Keratinocyte (primary cell): ENCODE results near the gene MYH6. TPM values are rescaled to one million over a fixed set of nuclear protein-coding genes. Genes with fewer than 3 reads are reported as not detected.
A peak's percentile ranks its signal among the peaks of the same experiment; 100 is the strongest.

ENCODE experiments used
- DNase-seq: peaks from one replicate; pipeline ENCODE4 v3.0.0-alpha.2; 2011; ENCODE audit warnings: low read depth, missing footprints, low spot score
- FAIRE-seq: peaks from 2 replicates; lab custom pipeline; 2011; peaks lifted over from hg19 to GRCh38; lab: Jason Lieb, UNC
- H2AFZ ChIP-seq: 2 replicates; pipeline ENCODE4 v1.6.0; 2012; ENCODE audit warnings: low read length, control low read depth, inconsistent platforms; ENCODE audit not compliant: control insufficient read depth
- H3K27ac ChIP-seq: 2 replicates; pipeline ENCODE4 v1.5.1; 2011; ENCODE audit warnings: low read length; ENCODE audit not compliant: control insufficient read depth, insufficient read depth
- H3K27me3 ChIP-seq: 3 replicates; pipeline ENCODE4 v1.6.0; 2011; ENCODE audit warnings: low read length; ENCODE audit not compliant: control insufficient read depth, insufficient read depth; ENCODE audit errors: extremely low read depth
- H3K36me3 ChIP-seq, 2 experiments: 2 replicates in 1 of 2; 3 replicates in 1 of 2; pipeline ENCODE4 v1.5.1; 2011; ENCODE audit warnings: low read length in 2 of 2, mild to moderate bottlenecking in 1 of 2; ENCODE audit not compliant: control insufficient read depth in 2 of 2, insufficient read depth in 2 of 2; ENCODE audit errors: extremely low read depth in 1 of 2
- H3K4me1 ChIP-seq: 3 replicates; pipeline ENCODE4 v1.5.1; 2011; ENCODE audit warnings: low read length; ENCODE audit not compliant: control insufficient read depth, insufficient read depth; ENCODE audit errors: extremely low read depth
- H3K4me2 ChIP-seq: 3 replicates; pipeline ENCODE4 v1.6.0; 2011; ENCODE audit warnings: low read depth, low read length; ENCODE audit not compliant: control insufficient read depth, insufficient read depth; ENCODE audit errors: extremely low read depth
- H3K4me3 ChIP-seq, 3 experiments: fragments of 200-600 bp in 1 of 3; sonication (generic) in 1 of 3; 2 replicates in 2 of 3; 3 replicates in 1 of 3; pipeline ENCODE4 v1.5.1; 2011 to 2016; ENCODE audit warnings: low read length in 3 of 3, mild to moderate bottlenecking in 3 of 3, control low read depth in 2 of 3, inconsistent platforms in 1 of 3, low read depth in 1 of 3, mixed read lengths in 1 of 3, mixed run types in 1 of 3, moderate library complexity in 1 of 3; ENCODE audit not compliant: control insufficient read depth in 2 of 3, insufficient read depth in 2 of 3; ENCODE audit errors: extremely low read depth in 1 of 3
- H3K79me2 ChIP-seq: 2 replicates; pipeline ENCODE4 v1.6.0; 2012; ENCODE audit warnings: low read length; ENCODE audit not compliant: control insufficient read depth, insufficient read depth
- H3K9ac ChIP-seq: 3 replicates; pipeline ENCODE4 v1.6.0; 2011; ENCODE audit warnings: low read length; ENCODE audit not compliant: control insufficient read depth, insufficient read depth; ENCODE audit errors: extremely low read depth
- H3K9me1 ChIP-seq: 3 replicates; pipeline ENCODE4 v1.6.0; 2011; ENCODE audit warnings: low read length; ENCODE audit not compliant: control insufficient read depth, insufficient read depth; ENCODE audit errors: extremely low read depth
- H3K9me3 ChIP-seq: 2 replicates; pipeline ENCODE4 v1.5.1; 2012; ENCODE audit warnings: low read depth, low read length; ENCODE audit not compliant: control insufficient read depth
- H4K20me1 ChIP-seq: 3 replicates; pipeline ENCODE4 v1.6.0; 2011; ENCODE audit warnings: low read length; ENCODE audit not compliant: control insufficient read depth, insufficient read depth; ENCODE audit errors: extremely low read depth
- EZH2 ChIP-seq: IDR thresholded peaks from one replicate; pipeline ENCODE4 v1.6.1; 2012; ENCODE audit warnings: inconsistent platforms, mild to moderate bottlenecking, low read length, moderate library complexity
- dilution Hi-C: fragments of 300-500 bp; cut with MboI; formaldehyde crosslinking; loops from one replicate; pipeline ENCODE4 v1.7.0; 2020; ENCODE audit warnings: low sequenced_read_pairs; ENCODE audit not compliant: extremely low pct_ligation_motif_present
- polyA plus RNA-seq, 5 experiments: library from polyadenylated mRNA; depleted of rRNA in 3 of 5; stranded (reverse) in 3 of 5; stranded (forward) in 1 of 5; unstranded in 1 of 5; fragments of >200 nt; gene quantifications; 1 replicate in 1 of 5; 2 replicates in 3 of 5; 3 replicates in 1 of 5; pipeline versions ENCODE4 v1.2.1 to v1.2.3, GENCODE V29; 2011 to 2012; ENCODE audit warnings: missing spikeins in 2 of 5, low read depth in 1 of 5, low replicate concordance in 1 of 5
- TF ChIP-seq, protein P1 (sequence below), 3 experiments: IDR thresholded peaks in 1 of 3; conservative IDR thresholded peaks in 1 of 3; optimal IDR thresholded peaks in 1 of 3; 2 replicates in 2 of 3; 3 replicates in 1 of 3; pipeline versions ENCODE3 to v1.5.1; 2011; ENCODE audit warnings: low read length in 3 of 3, mild to moderate bottlenecking in 3 of 3, moderate library complexity in 2 of 3, control low read depth in 1 of 3, inconsistent platforms in 1 of 3; ENCODE audit not compliant: insufficient read depth in 2 of 3; ENCODE audit errors: extremely low read depth in 1 of 3

The MYH6 gene
- polyA plus RNA-seq, 1 donor (not counting 4 experiments of a cell fraction or from before 2014, with no cell fraction given) = not detected

DNA sequence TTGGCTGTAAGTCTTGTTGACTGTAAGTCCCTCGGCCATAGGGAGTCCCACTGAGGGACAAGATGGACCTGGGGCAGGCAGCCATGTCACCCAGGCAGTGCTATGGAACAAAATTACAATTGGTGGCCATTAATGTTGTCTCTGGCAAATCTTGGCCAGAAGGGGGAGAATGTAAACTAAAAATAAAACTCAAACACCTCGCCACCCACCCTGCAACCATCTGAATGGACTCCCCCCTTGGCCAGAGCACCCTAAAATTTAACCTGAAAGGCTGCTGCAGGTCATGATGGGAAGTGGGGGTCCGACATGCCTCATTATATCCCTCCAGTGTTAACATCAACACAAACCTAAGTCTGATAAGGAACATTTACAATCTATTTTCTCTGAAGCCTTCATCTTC, 63.6 kb downstream of the MYH6 start:
- FAIRE-seq (no peak), DNase-seq (no peak)
- no peaks in the 10 kb centered on the region for H3K9me1 ChIP-seq
- TF ChIP-seq EZH2 = no peak
- TF ChIP-seq, protein P1, sequence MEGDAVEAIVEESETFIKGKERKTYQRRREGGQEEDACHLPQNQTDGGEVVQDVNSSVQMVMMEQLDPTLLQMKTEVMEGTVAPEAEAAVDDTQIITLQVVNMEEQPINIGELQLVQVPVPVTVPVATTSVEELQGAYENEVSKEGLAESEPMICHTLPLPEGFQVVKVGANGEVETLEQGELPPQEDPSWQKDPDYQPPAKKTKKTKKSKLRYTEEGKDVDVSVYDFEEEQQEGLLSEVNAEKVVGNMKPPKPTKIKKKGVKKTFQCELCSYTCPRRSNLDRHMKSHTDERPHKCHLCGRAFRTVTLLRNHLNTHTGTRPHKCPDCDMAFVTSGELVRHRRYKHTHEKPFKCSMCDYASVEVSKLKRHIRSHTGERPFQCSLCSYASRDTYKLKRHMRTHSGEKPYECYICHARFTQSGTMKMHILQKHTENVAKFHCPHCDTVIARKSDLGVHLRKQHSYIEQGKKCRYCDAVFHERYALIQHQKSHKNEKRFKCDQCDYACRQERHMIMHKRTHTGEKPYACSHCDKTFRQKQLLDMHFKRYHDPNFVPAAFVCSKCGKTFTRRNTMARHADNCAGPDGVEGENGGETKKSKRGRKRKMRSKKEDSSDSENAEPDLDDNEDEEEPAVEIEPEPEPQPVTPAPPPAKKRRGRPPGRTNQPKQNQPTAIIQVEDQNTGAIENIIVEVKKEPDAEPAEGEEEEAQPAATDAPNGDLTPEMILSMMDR (optimal IDR thresholded peaks at IDR 0.05 in 1 of 3, IDR thresholded peaks at IDR 0.05 in 1 of 3, conservative IDR thresholded peaks at IDR 0.05 in 1 of 3; ENCODE audit: extremely low read depth in 1 of 3, insufficient read depth in 2 of 3, low read length in 3 of 3) = peak in 1 of 3 experiments; percentile 2
- H3K4me2 ChIP-seq = no peak overlapping the region
- no peak overlapping the region for H3K27ac ChIP-seq
- H4K20me1 ChIP-seq = no peaks in the 10 kb centered on the region
- H3K9ac ChIP-seq = no peak overlapping the region
- H3K27me3 ChIP-seq = peaks cover 2% of the 10 kb centered on the region
- H2AFZ ChIP-seq = no peak overlapping the region
- no peaks in the 10 kb centered on the region for H3K4me1 ChIP-seq
- no peaks in the 10 kb centered on the region for H3K9me3 ChIP-seq
- no peaks in the 10 kb centered on the region for H3K36me3 ChIP-seq
- no peaks in the 10 kb centered on the region for H3K79me2 ChIP-seq
- no peak overlapping the region for H3K4me3 ChIP-seq
- dilution Hi-C loops = no loop called here

DNA sequence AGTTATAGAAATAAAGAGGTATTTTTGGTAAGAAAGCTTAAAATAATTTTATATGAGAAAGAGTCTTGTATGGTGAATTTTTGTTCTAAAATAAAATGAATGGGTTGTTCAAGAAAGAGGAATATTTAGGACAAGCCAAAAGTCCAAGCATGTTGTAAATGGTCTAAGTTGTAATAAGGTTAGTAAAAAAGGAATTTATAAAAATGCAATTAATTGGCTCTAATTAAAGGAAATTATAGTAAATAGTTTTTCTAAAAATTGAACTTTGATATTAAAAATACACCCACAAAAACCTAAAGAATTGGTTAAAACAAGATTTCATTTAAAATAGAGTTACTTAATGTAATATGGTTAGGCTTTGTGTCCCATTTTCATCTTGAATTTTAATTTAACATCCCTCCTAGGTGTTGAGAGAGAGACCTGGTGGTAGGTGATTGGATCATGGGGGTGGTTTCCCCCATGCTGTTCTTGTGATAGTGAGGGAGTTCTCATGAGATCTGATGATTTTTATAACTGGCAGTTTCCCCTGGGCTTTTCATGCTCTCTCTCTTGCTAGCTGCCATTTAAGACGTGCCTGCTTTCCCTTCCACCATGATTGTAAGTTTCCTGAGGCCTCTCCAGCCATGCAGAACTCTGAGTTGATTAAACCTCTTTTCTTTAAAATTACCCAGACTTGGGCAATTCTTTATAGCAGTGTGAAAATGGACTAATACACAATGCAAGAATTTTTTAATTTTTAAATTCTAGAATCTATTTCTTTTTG, 68.4 kb downstream of the MYH6 start:
- H3K27me3 ChIP-seq = peaks cover 3% of the 10 kb centered on the region
- H3K9me1 ChIP-seq = no peaks in the 10 kb centered on the region
- no peak overlapping the region for H3K4me2 ChIP-seq
- H3K9me3 ChIP-seq = no peaks in the 10 kb centered on the region
- H3K4me3 ChIP-seq = no peak overlapping the region
- DNase-seq = no peak
- no peak overlapping the region for H2AFZ ChIP-seq
- no peaks in the 10 kb centered on the region for H3K4me1 ChIP-seq
- H4K20me1 ChIP-seq = no peaks in the 10 kb centered on the region
- no peak overlapping the region for H3K9ac ChIP-seq
- dilution Hi-C loops = no loop called here
- no peaks in the 10 kb centered on the region for H3K36me3 ChIP-seq
- TF ChIP-seq EZH2 = no peak
- TF ChIP-seq, protein P1 (optimal IDR thresholded peaks at IDR 0.05 in 1 of 3, IDR thresholded peaks at IDR 0.05 in 1 of 3, conservative IDR thresholded peaks at IDR 0.05 in 1 of 3; ENCODE audit: extremely low read depth in 1 of 3, insufficient read depth in 2 of 3, low read length in 3 of 3) = no peak
- FAIRE-seq = no peak
- H3K27ac ChIP-seq = no peak overlapping the region
- H3K79me2 ChIP-seq = no peaks in the 10 kb centered on the region
